Cardiac muscle cell (in vitro differentiated cells and primary cell): ENCODE data around the gene DNM2. TPM values are rescaled to one million over a fixed set of nuclear protein-coding genes. Genes with fewer than 3 reads are reported as not detected.
A peak's percentile ranks its signal among the peaks of the same experiment; 100 is the strongest.

Experiments
- DNase-seq, 2 donors: peaks; one replicate each; pipeline versions ENCODE4 v3.0.0 to v3.0.0-alpha.2; 2010 to 2017; ENCODE audit warnings: low read depth in 1 of 2, low spot score in 1 of 2
- H3K27ac ChIP-seq: fragments of 200-600 bp; sonication (generic); 2 replicates; pipeline ENCODE4 v1.5.1; 2016
- H3K27me3 ChIP-seq: fragments of 200-600 bp; sonication (generic); 2 replicates; pipeline ENCODE4 v1.6.0; 2016; ENCODE audit warnings: control low read depth
- H3K36me3 ChIP-seq: fragments of 200-600 bp; sonication (generic); 2 replicates; pipeline ENCODE4 v1.5.1; 2016; ENCODE audit warnings: control low read depth
- H3K4me1 ChIP-seq: fragments of 200-600 bp; sonication (generic); 2 replicates; pipeline ENCODE4 v1.8.1; 2017; ENCODE audit warnings: low read depth, mild to moderate bottlenecking, mixed run types
- H3K4me3 ChIP-seq: fragments of 200-600 bp; sonication (generic); 2 replicates; pipeline ENCODE4 v1.5.1; 2016; ENCODE audit warnings: mild to moderate bottlenecking
- H3K9me3 ChIP-seq: fragments of 200-600 bp; sonication (generic); 2 replicates; pipeline ENCODE4 v1.5.1; 2017; ENCODE audit warnings: low read depth, mild to moderate bottlenecking, control low read depth
- CTCF ChIP-seq: IDR thresholded peaks from 2 replicates; pipeline ENCODE4 v1.5.1; 2012; ENCODE audit warnings: low read depth, mild to moderate bottlenecking, low read length
- polyA plus RNA-seq: library from polyadenylated mRNA; unstranded; fragments of >200 nt; fragmentation: Nextera tagmentation; extraction: Ambion mirVana; gene quantifications from 2 replicates; pipeline ENCODE4 v1.2.1, GENCODE V29; 2016
- total RNA-seq: library from RNA; depleted of rRNA; stranded (reverse); fragments of >200 nt; gene quantifications from 2 replicates; pipeline ENCODE4 v1.2.3, GENCODE V29; 2016

Gene DNM2
- total and polyA plus RNA-seq, 2 experiments from 2014 or later: 122 to 132 TPM

DNA sequence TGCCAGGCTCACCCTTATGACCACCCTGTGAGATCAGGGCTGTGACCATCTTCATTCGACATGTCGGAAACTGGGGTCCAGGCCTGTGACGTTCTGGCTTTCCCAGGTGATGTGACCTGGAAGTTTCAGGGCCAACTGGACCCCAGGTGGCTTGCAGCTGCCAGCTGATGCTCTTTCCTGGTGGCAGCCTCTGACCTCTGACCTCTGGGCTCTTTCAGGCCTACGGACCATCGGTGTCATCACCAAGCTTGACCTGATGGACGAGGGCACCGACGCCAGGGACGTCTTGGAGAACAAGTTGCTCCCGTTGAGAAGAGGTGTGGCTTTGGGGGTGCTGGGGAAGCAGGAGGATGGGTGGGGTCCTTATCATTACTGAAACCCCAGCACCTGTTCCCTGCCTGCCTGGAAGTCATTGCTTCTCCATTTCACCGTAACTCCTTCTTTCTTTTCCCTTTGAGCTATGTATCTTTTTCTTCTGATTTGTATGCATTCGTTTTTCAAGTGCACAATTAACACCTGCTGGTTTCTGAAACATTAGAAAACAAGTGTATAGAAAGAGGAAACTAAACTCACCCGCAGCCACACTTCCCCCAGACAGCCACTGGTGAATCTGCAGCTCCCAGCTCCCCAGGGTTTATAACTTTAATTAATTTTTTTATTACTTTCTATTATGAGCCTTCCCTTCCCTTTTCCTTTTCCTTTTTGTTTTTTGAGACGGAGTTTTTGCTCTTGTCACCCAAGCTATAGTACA lies 59.2 kb downstream of the DNM2 start:
- peaks cover 44% of the 10 kb centered on the region for H3K36me3 ChIP-seq
- H3K4me3 ChIP-seq: no peak overlapping the region
- no peak overlapping the region for H3K27ac ChIP-seq
- no peak for TF ChIP-seq CTCF
- no peaks in the 10 kb centered on the region for H3K27me3 ChIP-seq
- DNase-seq: no peak
- H3K4me1 ChIP-seq: no peaks in the 10 kb centered on the region
- no peaks in the 10 kb centered on the region for H3K9me3 ChIP-seq

GRCh38 chr19:10780368-10780767 lies 62.5 kb downstream of the DNM2 start:
- DNase-seq: peak in 1 of 2 donors; percentile 95
- Histone ChIP-seq H3K9me3 (no peaks in the 10 kb centered on the region), H3K36me3 (peaks cover 56% of the 10 kb centered on the region), H3K4me1 (no peaks in the 10 kb centered on the region), H3K27ac (no peak overlapping the region), H3K4me3 (no peak overlapping the region), H3K27me3 (no peaks in the 10 kb centered on the region)
- no peak for TF ChIP-seq CTCF

DNA sequence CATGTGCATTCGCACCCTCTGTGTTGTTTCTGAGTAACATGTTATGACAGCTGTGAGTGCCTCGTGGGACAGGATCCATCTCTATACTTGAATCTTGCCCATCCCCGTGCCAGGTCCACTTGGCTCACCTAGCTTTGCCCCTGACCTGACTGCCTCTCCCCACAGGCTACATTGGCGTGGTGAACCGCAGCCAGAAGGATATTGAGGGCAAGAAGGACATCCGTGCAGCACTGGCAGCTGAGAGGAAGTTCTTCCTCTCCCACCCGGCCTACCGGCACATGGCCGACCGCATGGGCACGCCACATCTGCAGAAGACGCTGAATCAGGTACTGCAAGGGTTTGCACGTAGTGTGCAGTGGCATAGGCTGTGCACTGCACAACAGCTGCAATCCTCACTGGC lies 64.9 kb downstream of the DNM2 start:
- Histone ChIP-seq H3K36me3 (peaks cover 51% of the 10 kb centered on the region), H3K27me3 (no peaks in the 10 kb centered on the region), H3K27ac (no peak overlapping the region), H3K4me3 (no peak overlapping the region), H3K9me3 (no peaks in the 10 kb centered on the region), H3K4me1 (no peaks in the 10 kb centered on the region)
- no peak for DNase-seq
- no peak for TF ChIP-seq CTCF

GRCh38 chr19:10784257-10784656 lies 66.4 kb downstream of the DNM2 start:
- TF ChIP-seq CTCF: no peak
- Histone ChIP-seq H3K27me3 (no peaks in the 10 kb centered on the region), H3K9me3 (no peaks in the 10 kb centered on the region), H3K4me1 (no peaks in the 10 kb centered on the region), H3K36me3 (peaks cover 42% of the 10 kb centered on the region), H3K27ac (no peak overlapping the region), H3K4me3 (no peak overlapping the region)
- DNase-seq: no peak

GRCh38 chr19:10788146-10788545 lies 70.3 kb downstream of the DNM2 start:
- H3K27me3 ChIP-seq: no peaks in the 10 kb centered on the region
- TF ChIP-seq CTCF: no peak
- H3K4me1 ChIP-seq: no peaks in the 10 kb centered on the region
- no peaks in the 10 kb centered on the region for H3K9me3 ChIP-seq
- peaks cover 34% of the 10 kb centered on the region for H3K36me3 ChIP-seq
- H3K27ac ChIP-seq: no peak overlapping the region
- no peak overlapping the region for H3K4me3 ChIP-seq
- no peak for DNase-seq
